Activated T-cell treated with anti-CD3 and anti-CD28 coated beads, Interleukin-2, amount 50 U/mL, for 48 hours (primary cell): ENCODE results near the gene CENPP.

Experiments used
- DNase-seq, 2 experiments: peaks; one replicate each; pipeline ENCODE4 v3.0.0-alpha.2; 2020

The CENPP gene

DNA sequence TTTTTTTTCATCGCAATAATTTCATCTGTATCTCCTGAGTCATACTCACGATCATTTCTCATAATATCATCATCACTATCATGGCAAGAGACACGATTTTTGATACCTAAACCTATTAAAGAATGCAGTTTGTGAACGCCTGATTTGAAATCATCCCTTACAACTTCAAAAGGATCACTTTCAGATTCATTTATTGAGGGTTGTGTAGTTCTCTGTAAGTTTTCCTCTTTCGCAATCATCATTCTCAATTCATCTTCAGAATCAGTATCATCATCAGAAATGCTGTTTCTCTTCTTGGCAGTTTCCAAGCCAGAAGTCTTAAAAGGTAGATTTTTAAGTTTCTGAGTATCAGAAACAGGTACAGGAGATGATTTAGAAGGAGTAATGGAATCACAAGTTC is 10.3 kb upstream of the CENPP start:
- DNase-seq = no peak

DNA sequence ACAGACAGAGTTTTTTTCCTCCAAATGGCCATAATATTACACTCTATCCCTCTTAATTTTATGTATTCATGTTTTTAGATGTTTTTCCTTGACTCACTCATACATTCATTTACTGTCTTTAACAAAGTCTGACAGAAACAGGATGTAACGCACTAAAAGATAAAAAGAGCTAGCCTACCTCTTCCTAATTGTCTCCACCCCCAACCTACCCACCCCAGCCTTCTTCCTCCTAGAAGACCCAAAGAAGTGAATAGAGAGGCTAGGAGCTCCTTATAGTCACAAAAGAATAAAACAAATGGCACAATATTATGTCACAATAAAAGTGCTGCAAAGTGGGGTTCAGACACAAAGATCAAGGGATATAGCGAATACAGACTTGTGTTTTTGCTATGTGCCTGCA is 1.3 kb upstream of the CENPP start:
- DNase-seq = no peak

DNA sequence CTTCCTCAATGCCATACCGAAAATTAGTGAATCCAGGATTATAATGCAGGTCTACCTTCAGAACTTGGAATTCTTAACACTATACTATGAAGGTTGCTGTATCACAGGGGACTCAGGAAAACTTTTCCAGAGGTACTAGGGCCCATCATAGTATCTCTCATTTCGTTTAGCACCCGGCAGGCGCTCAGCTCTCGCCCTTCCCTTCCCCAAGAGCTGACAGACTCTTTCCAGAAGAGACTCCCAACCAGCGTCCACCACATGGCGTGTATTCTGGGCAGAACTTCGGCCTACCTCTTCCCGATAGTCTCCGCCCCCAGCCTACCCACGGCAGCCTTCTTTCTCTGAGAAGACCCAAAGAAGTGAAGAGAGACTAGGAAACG is 874 bp upstream of the CENPP start:
- DNase-seq = no peak

DNA sequence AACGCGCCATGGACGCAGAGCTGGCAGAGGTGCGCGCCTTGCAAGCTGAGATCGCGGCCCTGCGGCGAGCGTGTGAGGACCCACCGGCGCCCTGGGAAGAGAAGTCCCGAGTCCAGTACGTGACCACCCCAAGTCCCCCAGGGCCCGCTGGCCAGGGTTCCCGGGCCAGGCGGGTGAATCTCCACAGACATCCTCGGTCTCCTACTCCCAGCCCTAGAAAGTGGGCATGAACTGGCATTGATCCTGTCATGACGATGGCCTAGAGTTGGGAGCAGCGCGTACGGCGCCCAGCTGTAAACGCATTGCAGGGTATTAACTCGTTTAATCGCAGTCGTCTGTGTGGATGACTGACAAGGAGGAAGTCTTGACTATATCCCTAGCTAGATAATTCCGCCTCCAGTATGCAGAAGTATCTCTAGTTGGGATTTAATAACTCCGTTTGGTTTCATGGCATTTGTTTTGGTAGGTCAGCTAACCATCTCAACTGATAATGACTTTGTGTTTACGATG is 293 bp downstream of the CENPP start:
- DNase-seq = no peak

DNA sequence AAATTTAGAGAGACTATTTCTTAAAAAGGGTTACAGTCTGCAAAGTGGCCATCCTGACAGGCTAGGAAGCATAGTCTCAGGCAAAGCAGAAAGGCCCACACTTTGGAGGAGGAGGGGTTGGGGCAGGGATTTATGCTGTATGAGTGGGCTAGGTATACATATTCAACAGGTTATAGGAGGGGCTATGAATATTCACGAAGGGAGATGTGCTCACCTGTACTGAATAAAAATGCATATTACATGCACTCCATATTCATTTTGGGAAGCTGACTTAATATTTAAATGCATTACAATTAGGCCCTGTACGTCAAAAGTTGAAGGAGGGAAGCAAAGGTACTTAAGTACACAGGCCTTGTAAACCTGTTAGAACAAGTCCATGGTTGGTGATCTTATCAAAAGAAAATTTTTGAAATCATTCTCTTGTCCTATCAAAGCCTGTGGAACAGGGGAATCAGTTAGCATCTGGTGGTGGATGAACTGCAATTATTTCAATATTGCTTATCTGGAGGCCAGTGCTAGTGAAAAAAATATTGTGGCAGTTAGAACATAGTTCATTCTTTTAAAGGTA is 1.6 kb downstream of the CENPP start:
- DNase-seq = no peak

DNA sequence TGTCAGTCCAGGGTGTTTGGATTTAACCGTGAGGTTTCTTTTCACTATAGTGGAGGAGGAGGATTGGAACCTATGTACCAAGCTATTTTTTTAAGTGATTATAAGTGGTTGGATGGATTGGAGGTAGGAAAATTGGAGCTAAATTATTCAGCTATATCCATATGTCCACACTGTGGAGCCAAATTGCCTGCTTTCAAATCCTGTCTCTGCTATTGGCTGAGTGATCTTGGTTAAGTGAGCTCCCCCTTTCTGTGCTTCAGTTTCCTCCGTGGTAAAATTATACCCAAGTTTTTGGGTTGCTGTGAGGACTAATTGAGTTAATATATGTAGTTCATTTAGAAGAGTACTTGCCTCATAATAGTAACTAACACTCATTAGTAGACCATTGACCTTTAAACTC is 2.5 kb downstream of the CENPP start:
- no peak for DNase-seq

DNA sequence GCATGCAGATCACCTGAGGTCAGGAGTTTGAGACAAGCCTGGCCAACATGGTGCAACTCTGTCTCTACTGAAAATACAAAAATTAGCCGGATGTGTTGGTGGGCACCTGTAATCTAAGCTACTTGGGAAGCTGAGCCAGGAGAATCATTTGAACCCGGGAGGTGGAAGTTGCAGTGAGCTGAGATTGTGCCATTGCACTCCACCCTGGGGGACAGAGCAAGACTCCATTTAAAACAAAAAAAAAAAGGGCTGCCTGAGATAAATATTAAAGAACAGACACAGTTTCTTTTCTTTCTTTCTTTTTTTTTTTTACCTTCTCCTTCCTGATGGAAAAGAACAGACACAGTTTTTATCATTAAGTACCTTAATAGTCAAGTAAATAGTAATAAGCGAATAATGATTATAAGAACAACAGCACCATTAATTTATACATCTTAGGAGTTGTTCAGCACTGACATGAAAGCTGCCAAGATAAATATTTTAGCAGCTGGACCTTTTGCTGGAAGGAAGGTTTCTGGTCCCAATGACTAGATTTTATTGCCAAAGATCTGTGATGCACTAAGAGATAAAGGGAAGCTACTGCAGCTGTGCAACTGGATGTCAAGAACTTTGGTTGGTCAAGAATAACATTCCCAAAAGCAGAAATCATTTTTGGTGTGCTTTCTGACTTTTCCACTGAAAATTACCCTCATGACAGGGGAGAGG is 7.0 kb downstream of the CENPP start:
- DNase-seq = no peak

DNA sequence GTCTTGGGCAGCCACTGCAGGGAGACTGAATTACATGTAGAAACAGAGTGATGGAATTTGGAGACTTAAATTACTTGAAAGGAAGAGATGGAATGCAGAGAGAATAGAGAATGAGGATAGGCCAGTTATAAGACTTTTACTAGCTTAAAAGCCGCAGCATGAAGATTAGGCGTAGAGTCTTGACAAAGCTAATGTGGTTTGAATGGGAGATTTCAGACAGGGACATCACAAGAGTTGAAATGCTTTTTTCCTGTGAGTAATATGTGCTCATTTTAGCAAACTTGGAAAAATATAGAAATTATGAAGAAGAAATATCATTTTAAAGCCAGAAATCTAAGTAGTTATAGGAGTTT is 7.5 kb downstream of the CENPP start:
- no peak for DNase-seq

DNA sequence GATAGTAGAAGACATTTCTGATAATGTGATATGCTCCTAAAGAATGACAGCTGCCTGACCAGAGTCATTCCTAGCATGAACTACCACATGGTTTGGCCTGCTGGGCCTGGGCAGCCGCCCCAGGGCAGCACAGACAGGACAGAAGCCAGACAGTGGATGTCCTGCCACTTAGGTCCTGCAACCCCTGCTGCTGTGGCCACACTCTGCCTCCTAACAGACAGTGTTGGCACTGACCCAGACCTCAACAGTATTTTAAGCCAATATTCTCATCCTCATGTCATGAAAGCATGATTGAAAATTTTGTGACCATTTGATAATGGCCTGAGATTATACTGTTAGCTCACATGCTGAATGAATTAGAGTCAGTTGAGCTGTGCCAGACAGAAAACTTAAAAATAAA is 15.8 kb downstream of the CENPP start:
- no peak for DNase-seq

DNA sequence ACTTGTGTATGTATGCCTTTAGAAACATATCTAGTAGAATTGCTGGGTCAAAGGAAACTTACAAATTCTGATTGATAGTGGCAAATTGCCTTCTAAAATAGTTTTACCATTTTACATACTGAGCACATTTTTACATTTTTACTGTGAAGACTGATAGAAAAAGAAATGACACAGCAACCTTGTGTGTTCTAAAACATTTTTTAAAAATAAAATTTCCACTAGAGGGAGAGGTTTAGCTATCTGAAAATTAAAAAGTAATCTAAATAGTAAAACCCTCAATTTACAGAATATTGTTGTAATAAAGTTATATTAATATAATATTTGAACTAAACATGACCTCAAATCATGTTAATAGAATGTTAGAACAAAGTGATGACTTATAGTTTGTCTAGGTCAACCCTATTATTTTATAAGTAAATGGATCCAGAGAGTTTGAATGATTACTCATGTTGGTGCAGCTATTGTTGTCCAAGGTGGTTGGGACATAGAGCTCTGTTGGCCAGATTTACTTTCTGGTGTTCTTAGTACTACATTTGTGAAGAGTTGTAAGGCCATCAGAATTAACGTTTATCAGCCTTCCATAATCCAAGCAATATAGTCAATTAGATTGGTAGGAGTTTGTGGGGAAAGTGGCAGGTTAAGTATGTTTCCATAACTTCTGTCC is 17.2 kb downstream of the CENPP start:
- no peak for DNase-seq

DNA sequence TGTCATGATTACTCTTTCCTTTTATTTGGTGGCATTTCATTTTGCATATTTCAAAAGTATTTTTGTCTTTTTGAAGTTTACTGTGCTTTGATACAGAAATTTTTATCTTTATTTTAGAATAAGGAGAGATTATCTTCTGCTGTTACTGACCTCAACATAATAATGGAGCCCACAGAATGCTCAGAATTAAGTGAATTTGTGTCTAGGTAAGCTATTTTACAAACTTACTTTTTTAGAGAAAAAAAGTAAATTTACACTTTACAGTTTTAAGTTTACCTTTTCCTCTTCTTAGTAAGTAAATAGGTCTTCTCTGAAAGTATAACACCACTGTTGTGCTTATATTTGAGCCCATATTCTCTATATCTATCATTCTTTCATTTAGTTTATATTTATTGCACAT is 19.8 kb downstream of the CENPP start:
- no peak for DNase-seq

DNA sequence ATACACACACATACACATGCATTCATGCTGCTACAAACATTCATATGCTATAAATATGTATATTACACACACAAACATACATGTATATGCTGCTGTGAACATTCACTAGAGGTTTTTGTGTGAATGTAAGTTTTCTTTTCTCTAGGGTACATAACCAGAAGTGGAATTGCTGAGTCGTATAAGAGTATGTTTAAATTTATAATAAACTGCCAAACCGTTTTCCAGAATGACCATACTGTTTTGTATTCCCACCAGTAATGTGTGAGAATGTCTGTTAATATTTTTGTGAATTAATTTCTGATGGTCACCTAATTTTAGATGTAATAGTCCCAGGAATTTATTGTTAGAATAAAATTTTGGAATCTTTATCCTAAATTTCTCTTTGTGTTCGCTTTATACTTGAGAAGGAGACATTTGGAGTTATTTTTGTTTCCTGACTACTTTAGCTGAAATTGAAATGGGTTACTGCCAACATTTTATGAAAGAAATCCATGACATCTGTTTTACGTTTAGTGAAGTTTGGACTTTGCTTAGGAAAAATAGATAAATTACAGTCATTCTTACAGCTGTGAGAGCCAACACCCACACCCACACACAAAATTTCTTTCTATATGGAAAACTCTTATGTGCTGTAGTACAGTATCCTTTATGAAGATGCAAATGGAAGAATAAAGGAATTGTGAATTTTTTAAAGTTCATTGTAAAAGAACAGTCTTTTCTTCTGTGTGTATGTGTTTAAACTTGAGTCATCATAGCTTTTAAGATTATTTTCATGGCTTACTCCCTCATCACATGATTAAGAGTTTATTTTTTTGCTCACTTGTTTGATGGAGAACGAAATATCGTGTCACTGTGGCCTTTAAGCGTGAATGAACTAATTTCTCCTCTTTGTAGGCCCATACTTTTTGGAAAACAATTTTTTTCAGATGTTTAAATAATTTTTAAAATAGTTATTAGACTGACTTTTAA is 24.3 kb downstream of the CENPP start:
- no peak for DNase-seq

DNA sequence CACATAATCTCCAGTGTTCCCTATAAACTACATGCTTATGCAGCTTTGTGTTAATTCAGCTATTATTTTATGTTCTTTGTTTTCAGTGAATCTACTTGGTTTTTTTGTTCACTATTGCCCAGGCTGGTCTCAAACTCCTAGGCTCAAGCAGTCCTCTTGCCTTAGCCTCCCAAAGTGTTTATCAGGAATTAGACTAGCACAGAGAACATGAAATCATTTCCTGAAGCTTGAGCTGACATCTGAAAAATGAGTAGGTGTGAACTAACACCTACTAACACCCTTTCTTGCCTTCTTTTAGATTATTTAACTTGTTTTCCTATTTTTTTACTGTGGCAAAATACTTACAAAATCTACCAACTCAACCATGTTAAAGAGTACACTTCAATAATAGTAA is 25.0 kb downstream of the CENPP start:
- no peak for DNase-seq

DNA sequence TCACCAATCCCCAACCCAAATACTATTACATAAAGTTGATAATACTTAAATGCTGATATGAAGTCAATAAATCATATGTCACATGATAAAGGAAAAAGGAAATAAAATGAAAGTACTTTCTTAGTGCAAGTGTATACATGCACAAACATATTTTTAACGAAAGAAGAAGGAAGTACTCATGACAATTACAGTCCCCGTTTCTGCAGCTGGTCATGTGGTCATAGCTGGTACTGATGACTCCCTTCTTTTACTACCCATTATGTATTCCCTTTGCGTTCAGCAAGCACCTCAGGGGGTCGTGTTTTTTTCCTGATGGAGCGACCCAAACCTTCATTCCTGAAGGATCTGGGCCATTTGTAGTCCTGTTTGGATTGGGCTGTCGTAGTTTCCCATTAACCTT is 27.3 kb downstream of the CENPP start:
- no peak for DNase-seq

DNA sequence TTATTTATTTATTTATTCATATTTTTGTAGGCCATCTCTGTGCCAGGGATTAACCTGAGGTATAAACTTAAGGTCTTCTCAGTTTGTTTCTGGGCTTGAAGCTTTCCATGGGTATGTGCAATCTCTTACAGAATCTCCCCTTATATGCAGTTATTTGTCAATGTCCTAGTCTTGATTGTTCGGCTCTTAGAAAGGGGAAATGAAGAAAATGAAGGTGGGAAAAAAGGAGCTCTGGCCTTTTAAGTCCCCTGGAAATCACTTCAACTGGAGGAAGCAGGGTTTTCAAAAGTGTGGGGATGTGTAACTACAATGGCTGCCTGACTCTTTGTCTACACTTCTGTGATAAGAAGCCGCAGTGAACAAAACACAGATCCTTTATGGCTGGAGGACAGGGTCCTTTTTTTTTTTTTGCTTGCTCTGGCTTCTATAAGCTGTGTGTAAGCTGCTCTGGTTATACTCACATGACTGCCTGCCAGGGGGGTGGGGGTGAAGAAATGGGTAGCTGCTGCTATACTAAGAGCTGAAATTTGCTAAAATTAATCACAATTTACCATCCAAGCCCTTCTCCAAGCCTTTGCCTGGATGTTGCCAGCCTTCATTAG is 33.7 kb downstream of the CENPP start:
- no peak for DNase-seq

DNA sequence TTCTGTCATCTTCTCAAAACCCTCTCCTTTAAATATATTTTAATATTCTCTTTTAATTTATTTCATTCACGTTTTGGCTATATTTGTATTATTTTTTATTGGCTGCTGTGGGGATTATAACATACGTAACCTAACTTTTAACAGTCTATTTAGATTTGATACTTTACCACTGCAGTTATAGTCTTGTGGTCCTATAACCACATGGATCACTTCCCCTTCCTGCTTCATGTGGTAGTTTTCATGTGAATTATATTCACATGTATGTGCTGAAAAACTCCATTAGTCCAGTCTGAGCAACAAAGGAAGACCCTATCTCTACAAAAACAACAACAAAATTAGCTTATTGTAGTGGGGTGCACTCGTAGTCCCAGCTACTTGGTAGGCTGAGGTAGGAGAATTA is 34.3 kb downstream of the CENPP start:
- DNase-seq = no peak

DNA sequence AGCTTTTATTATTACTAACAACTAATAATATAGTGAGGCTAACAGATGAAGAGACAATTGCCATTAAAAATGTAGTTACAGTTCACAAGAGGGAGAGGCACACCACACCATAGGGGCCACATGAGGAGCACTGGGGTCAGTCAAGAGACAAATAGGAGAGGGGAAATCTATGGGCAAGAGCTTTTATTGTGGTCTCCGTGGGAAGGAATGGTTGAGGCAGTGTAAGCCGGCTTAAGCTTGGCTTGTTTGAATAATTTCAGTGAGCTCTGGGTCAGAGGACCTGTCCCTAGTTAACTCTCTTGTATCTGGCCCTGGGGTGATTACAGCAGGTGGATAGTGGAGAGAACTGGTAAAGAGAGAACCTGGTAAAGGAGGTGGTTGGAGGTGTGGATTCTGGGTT is 43.3 kb downstream of the CENPP start:
- no peak for DNase-seq

DNA sequence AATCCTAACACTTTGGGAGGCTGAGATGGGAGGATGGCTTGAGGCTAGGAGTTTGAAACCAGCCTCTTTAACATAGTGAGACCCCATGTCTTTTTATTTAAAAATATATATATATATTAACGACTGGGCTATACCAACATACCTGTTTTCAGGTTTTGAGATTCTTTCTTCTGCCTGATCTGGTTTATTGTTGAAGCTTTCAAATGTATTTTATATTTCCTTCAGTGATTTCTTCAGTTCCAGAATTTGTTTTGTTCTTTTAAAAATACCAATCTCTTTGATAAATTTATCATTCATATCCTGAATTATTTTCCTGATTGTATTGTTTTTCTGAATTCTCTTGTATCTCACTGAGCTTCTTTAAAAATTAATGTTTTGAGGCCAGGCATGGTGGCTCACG is 47.4 kb downstream of the CENPP start:
- no peak for DNase-seq

DNA sequence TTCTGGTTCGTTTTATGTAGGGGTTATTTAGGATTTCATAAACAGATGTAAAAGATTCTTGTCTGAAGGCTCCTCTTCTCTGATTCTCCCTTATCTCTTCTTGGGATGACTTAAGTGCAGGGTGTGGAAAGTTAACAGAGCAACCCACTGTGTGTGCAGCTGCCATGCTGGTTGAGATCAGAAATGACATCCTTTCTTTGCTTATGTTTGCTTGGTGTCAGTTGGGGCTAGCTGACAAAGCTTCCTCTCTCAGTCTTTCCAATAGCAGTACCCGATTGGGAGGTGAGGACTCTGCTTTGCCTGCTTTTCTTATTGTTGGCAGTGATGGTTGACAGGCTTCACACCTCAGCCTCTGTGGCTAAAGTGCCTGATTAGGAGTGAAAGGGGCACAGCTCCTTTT is 52.1 kb downstream of the CENPP start:
- no peak for DNase-seq

DNA sequence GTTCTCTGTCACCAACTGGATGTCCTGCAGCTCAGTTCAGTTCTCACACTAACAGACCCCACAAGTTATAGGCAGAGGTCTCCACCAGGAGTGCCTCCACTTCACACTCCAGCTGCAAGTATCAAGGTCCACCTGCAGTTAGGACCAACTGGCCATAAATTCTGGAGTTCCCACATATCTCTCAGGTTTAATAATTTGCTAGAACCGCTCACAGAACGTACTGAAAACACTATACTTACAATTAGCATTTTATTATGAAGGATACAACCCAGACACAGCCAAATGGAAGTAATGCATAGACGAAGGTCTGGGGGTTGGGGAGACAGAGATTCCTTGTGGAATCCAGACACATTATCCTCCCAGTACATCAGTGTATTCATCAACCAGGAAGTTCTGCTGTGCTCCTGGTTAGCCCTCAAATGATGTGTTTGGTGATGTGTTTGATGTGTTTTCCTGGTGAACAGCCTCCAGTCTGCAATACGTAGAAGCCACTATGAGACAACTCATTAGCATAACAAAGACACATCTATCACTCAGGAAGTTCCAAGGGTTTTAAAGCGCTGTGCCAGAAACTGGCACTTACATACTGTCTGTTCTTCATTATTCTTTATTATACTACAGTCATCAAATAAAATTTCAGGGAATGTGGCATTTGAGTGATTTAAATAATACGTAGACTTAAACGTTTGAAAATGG is 53.3 kb downstream of the CENPP start:
- no peak for DNase-seq

DNA sequence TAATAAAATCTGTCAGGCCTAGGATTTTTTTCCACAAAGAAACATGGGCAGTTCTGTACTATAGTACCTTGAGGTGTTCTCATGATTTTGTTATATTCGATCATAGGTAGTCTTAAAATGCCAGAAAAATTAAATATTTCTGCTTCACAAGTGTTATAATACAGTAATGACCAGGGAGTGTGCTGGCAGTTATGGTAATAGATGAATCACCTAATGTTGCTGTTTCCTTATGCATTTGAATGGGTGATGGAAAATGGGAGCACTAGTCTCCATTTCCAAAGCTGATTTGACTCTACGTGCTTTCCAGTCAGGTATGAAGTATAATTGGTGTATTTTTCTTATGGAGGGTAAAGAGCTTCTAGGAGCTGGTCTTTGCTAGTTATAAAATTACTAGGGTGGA is 54.9 kb downstream of the CENPP start:
- DNase-seq = no peak

DNA sequence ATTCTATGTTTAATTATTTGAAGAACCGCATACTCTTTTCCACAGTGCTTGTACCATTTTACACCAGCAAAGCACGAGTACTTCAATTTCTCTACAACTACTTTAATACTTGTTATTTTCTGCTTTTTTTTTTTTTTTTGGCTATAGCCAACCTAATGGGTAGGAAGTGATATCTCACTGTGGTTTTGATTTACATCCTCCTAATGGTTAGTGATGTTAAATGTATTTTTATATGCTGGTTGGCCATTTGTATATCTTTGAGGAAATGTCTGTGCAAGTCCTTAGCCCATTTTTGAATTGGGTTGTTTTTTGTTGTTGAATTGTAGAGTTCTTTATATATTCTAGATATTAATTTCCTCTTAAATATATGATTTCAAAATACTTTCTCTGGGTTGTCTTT is 56.0 kb downstream of the CENPP start:
- DNase-seq = no peak
